K562 (cell line): ENCODE data around the gene ZSCAN12. TPM values are rescaled to one million over a fixed set of nuclear protein-coding genes. Genes with fewer than 3 reads are reported as not detected.

Experiments
- EHMT2 ChIP-seq: fragments of 450-650 bp; IDR thresholded peaks from 2 replicates; pipeline ENCODE4 v1.6.1; 2018; ENCODE audit warnings: antibody characterized with exemption
- ELF1 ChIP-seq: fragments of 200-800 bp; sonication (Bioruptor generic); IDR thresholded peaks from 2 replicates; pipeline ENCODE4 v1.6.1; 2016; ENCODE audit warnings: missing genetic modification characterization, missing compliant biosample characterization
- FOXJ2 ChIP-seq: fragments of 200-800 bp; sonication (Bioruptor generic); IDR thresholded peaks from 2 replicates; pipeline ENCODE4 v1.6.1; 2016; ENCODE audit warnings: missing genetic modification characterization, missing compliant biosample characterization
- FOXJ3 ChIP-seq: sonication (generic); formaldehyde crosslinking; IDR thresholded peaks from 2 replicates; pipeline ENCODE4 v1.4.0; 2020; ENCODE audit warnings: mild to moderate bottlenecking, missing genetic modification reagents
- MYNN ChIP-seq, 2 experiments: sonication (generic); formaldehyde crosslinking in 1 of 2; IDR thresholded peaks; 2 replicates each; pipeline versions ENCODE4 v1.5.0 to v1.6.1; 2016 to 2020; ENCODE audit warnings: antibody characterized with exemption in 1 of 2, missing genetic modification reagents in 1 of 2
- NCOA6 ChIP-seq: fragments of 450-650 bp; IDR thresholded peaks from 2 replicates; pipeline ENCODE4 v1.6.1; 2017; ENCODE audit warnings: mild to moderate bottlenecking
- SMAD4 ChIP-seq: fragments of 250-450 bp; sonication (Bioruptor Pico); conservative IDR thresholded peaks from 2 replicates; pipeline ENCODE4 v1.8.0; 2021; ENCODE audit warnings: inconsistent platforms, mild to moderate bottlenecking, moderate library complexity
- SOX6 ChIP-seq: fragments of 450-650 bp; IDR thresholded peaks from 2 replicates; pipeline ENCODE4 v1.6.1; 2014; ENCODE audit warnings: mild to moderate bottlenecking
- TAL1 ChIP-seq: fragments of 450-650 bp; IDR thresholded peaks from 2 replicates; pipeline ENCODE4 v1.6.1; 2016; ENCODE audit warnings: mild to moderate bottlenecking
- ZBED1 ChIP-seq: IDR thresholded peaks from 2 replicates; pipeline ENCODE4 v1.6.1; 2014
- ZNF830 ChIP-seq: fragments of 250-450 bp; sonication (Bioruptor Pico); IDR thresholded peaks from 2 replicates; pipeline ENCODE4 v1.5.0; 2021; ENCODE audit warnings: mild to moderate bottlenecking
- polyA plus RNA-seq, 8 experiments: library from polyadenylated mRNA; depleted of rRNA in 4 of 8; stranded (reverse) in 5 of 8; unstranded in 3 of 8; fragments of >200 nt; fragmentation: Nextera tagmentation in 2 of 8; fragmentation: Illumina TruSeq in 1 of 8; extraction: Ambion mirVana in 2 of 8; extraction: Trizol in 1 of 8; gene quantifications; 2 replicates each; pipeline versions ENCODE4 v1.2.1 to v1.2.3, GENCODE V29; 2011 to 2014; ENCODE audit warnings: inconsistent platforms in 1 of 8, missing spikeins in 1 of 8
- total RNA-seq, 7 experiments: library from RNA; depleted of rRNA in 6 of 7; stranded (reverse); fragments of >200 nt in 6 of 7; fragmentation: Illumina TruSeq in 2 of 7; extraction: Trizol in 2 of 7; gene quantifications; 2 replicates each; pipeline versions ENCODE4 v1.2.1 to v1.2.3, GENCODE V29; 2011 to 2021; ENCODE audit warnings: low replicate concordance in 1 of 7
- TF ChIP-seq, protein P1 (sequence below): fragments of 200-800 bp; sonication (Bioruptor generic); IDR thresholded peaks from 2 replicates; pipeline ENCODE4 v1.6.1; 2017; ENCODE audit warnings: missing genetic modification characterization, missing compliant biosample characterization
- TF ChIP-seq, protein P2 (sequence below): sonication (generic); formaldehyde crosslinking; IDR thresholded peaks from 2 replicates; pipeline ENCODE4 v1.9.0; 2022; ENCODE audit warnings: mild to moderate bottlenecking, missing genetic modification reagents
- TF ChIP-seq, protein P3 (sequence below): fragments of 200-800 bp; sonication (Bioruptor generic); IDR thresholded peaks from 2 replicates; pipeline ENCODE4 v1.6.1; 2016; ENCODE audit warnings: missing genetic modification characterization, missing compliant biosample characterization

Gene ZSCAN12
- total and polyA plus RNA-seq, 9 of the 15 experiments (the other 6 are each of a cell fraction or from before 2014, with no cell fraction given): 2.5 to 19.6 (median 12.5) TPM

DNA sequence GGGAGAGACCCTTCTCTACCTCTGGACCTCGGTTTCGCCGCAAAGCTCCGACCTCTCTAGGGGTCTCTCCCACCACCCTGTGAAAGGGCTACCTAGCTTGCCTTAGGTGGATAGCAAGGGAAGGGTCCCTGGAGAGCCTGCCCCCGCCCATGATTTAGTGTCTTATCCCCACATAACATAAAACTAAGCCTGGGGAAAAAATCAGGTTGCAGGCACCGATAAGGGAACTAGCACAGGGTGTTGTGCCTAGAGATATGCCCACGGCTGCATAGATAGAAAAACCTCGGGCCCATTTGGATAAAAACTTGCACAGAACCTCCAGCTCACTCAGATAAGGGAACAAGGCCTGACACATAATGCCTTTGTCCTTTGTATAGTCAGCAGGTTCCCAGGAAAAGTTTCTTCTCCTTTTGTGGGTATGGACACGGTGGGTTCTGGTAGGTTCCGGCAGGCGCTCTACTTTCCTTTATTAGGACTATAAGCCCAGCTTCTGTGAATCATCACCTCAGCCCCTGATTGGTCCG is 64.4 kb downstream of the ZSCAN12 start (continued):
- TF ChIP-seq, protein P1, sequence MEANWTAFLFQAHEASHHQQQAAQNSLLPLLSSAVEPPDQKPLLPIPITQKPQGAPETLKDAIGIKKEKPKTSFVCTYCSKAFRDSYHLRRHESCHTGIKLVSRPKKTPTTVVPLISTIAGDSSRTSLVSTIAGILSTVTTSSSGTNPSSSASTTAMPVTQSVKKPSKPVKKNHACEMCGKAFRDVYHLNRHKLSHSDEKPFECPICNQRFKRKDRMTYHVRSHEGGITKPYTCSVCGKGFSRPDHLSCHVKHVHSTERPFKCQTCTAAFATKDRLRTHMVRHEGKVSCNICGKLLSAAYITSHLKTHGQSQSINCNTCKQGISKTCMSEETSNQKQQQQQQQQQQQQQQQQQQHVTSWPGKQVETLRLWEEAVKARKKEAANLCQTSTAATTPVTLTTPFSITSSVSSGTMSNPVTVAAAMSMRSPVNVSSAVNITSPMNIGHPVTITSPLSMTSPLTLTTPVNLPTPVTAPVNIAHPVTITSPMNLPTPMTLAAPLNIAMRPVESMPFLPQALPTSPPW: peak; percentile 56; the same call in 1 of the 2 replicates
- TF ChIP-seq MYNN (IDR thresholded peaks at IDR 0.05) (peak; percentile 79; the same call in 1 of the 2 replicates), MYNN (CRISPR knock-in tag; IDR thresholded peaks at IDR 0.05) (no peak), ZBED1 (peak; percentile 84), EHMT2 (no peak), TAL1 (peak; percentile 99), FOXJ2 (tag) (peak; percentile 92), FOXJ3 (CRISPR knock-in tag) (no peak), ZNF830 (CRISPR knock-in tag) (peak; percentile 3; the same call in 1 of the 2 replicates), ELF1 (no peak; the same call in 1 of the 2 replicates), SMAD4 (CRISPR knock-in tag) (peak; percentile 83), SOX6 (peak; percentile 97), NCOA6 (no peak)
- TF ChIP-seq, protein P2, sequence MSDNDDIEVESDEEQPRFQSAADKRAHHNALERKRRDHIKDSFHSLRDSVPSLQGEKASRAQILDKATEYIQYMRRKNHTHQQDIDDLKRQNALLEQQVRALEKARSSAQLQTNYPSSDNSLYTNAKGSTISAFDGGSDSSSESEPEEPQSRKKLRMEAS: 0 out of 2 replicates have a peak, but pooled peaks have one; percentile 36
- TF ChIP-seq, protein P3, sequence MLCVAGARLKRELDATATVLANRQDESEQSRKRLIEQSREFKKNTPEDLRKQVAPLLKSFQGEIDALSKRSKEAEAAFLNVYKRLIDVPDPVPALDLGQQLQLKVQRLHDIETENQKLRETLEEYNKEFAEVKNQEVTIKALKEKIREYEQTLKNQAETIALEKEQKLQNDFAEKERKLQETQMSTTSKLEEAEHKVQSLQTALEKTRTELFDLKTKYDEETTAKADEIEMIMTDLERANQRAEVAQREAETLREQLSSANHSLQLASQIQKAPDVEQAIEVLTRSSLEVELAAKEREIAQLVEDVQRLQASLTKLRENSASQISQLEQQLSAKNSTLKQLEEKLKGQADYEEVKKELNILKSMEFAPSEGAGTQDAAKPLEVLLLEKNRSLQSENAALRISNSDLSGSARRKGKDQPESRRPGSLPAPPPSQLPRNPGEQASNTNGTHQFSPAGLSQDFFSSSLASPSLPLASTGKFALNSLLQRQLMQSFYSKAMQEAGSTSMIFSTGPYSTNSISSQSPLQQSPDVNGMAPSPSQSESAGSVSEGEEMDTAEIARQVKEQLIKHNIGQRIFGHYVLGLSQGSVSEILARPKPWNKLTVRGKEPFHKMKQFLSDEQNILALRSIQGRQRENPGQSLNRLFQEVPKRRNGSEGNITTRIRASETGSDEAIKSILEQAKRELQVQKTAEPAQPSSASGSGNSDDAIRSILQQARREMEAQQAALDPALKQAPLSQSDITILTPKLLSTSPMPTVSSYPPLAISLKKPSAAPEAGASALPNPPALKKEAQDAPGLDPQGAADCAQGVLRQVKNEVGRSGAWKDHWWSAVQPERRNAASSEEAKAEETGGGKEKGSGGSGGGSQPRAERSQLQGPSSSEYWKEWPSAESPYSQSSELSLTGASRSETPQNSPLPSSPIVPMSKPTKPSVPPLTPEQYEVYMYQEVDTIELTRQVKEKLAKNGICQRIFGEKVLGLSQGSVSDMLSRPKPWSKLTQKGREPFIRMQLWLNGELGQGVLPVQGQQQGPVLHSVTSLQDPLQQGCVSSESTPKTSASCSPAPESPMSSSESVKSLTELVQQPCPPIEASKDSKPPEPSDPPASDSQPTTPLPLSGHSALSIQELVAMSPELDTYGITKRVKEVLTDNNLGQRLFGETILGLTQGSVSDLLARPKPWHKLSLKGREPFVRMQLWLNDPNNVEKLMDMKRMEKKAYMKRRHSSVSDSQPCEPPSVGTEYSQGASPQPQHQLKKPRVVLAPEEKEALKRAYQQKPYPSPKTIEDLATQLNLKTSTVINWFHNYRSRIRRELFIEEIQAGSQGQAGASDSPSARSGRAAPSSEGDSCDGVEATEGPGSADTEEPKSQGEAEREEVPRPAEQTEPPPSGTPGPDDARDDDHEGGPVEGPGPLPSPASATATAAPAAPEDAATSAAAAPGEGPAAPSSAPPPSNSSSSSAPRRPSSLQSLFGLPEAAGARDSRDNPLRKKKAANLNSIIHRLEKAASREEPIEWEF: peak; percentile 90
